ENCODE measurements around the gene LRBA.

- no peak for TF ChIP-seq CTCF (IDR thresholded peaks at IDR 0.05 in 4 of 5, conservative IDR thresholded peaks at IDR 0.05 in 1 of 5)
- TF ChIP-seq POLR2A (IDR thresholded peaks at IDR 0.05), result no peak
These were observed 225.2 kb downstream of the LRBA start for GRCh38 chr4:150789864-150790263.

Data from gastrocnemius medialis (tissue), 4 donors.